Chondrocyte (in vitro differentiated cells): ENCODE data around the gene BTBD16. TPM values are rescaled to one million over a fixed set of nuclear protein-coding genes. Genes with fewer than 3 reads are reported as not detected.
A peak's percentile ranks its signal among the peaks of the same experiment; 100 is the strongest.

Source experiments
- DNase-seq: peaks from one replicate; pipeline ENCODE4 v3.0.0; 2021; ENCODE audit warnings: mixed read lengths, low spot score
- H3K27ac Mint-ChIP-seq: one replicate; pipeline ENCODE4 v1.8.0; 2021; ENCODE audit warnings: mild to moderate bottlenecking, moderate library complexity, mixed read lengths; ENCODE audit not compliant: unreplicated experiment
- H3K27me3 Mint-ChIP-seq: 2 replicates; pipeline ENCODE4 v1.8.0; 2021; ENCODE audit warnings: low read depth, mixed read lengths
- H3K36me3 Mint-ChIP-seq: 2 replicates; pipeline ENCODE4 v1.8.0; 2021; ENCODE audit warnings: low read depth, mixed read lengths
- H3K4me1 Mint-ChIP-seq: 2 replicates; pipeline ENCODE4 v1.8.0; 2021; ENCODE audit warnings: low read depth, mild to moderate bottlenecking, mixed read lengths
- H3K4me3 Mint-ChIP-seq: one replicate; pipeline ENCODE4 v1.8.0; 2021; ENCODE audit warnings: mild to moderate bottlenecking, moderate library complexity, mixed read lengths; ENCODE audit not compliant: unreplicated experiment
- H3K9me3 Mint-ChIP-seq: 2 replicates; pipeline ENCODE4 v1.8.0; 2021; ENCODE audit warnings: low read depth, mixed read lengths
- total RNA-seq: library from RNA; stranded (reverse); gene quantifications from 3 replicates; pipeline ENCODE4 v1.2.1, GENCODE V29; 2021
- TF ChIP-seq, protein P1 (sequence below): fragments of 200-600 bp; sonication (generic); IDR thresholded peaks from 2 replicates; pipeline ENCODE4 v1.5.0; 2021; ENCODE audit warnings: antibody characterized with exemption, mild to moderate bottlenecking, moderate library complexity

BTBD16 gene
- total RNA-seq, 1 donor from 2014 or later, result 0.10 TPM

DNA sequence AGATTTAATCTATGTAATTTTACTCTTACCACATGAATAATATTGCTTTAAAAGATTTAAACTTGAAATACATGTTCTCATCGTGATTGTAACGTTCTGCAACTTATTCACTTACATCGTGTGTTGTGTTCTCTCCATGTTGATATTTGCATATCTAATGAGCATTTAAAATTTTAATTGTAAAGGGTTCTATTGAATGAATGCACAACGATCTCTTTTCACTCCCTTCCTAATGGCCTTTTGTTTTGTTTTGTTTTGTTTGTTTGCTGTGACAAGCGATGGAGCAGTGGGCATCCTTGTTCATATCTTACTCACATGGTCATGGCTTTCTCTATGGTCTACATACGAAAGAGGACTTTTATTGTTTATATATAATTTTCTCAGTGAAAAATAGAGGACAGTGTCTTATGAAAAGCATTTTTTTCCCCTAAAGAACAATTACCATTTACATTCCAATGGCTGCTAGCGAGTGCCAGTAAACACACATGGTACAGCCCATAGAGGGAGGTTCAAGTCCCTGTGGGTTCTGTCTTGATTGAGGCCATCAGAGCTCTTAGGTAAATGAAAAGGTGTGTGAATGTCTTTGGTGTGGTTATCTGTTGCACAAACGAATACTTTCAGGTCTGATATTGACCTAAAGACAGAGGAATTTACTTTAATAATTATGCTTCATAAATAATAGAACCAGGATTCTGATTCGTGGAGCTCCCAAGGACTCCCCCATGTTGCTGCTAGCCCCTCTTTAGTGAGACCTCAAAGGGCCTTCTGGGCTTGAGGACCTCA, 32.4 kb downstream of the BTBD16 start:
- DNase-seq, result no peak
- TF ChIP-seq, protein P1, sequence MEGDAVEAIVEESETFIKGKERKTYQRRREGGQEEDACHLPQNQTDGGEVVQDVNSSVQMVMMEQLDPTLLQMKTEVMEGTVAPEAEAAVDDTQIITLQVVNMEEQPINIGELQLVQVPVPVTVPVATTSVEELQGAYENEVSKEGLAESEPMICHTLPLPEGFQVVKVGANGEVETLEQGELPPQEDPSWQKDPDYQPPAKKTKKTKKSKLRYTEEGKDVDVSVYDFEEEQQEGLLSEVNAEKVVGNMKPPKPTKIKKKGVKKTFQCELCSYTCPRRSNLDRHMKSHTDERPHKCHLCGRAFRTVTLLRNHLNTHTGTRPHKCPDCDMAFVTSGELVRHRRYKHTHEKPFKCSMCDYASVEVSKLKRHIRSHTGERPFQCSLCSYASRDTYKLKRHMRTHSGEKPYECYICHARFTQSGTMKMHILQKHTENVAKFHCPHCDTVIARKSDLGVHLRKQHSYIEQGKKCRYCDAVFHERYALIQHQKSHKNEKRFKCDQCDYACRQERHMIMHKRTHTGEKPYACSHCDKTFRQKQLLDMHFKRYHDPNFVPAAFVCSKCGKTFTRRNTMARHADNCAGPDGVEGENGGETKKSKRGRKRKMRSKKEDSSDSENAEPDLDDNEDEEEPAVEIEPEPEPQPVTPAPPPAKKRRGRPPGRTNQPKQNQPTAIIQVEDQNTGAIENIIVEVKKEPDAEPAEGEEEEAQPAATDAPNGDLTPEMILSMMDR, result no peak
- Mint-ChIP-seq H3K9me3 (peaks cover 8% of the 10 kb centered on the region), H3K4me3 (no peak overlapping the region), H3K36me3 (peaks cover 1% of the 10 kb centered on the region), H3K27me3 (no peaks in the 10 kb centered on the region), H3K27ac (no peak overlapping the region), H3K4me1 (peaks cover 59% of the 10 kb centered on the region)

DNA sequence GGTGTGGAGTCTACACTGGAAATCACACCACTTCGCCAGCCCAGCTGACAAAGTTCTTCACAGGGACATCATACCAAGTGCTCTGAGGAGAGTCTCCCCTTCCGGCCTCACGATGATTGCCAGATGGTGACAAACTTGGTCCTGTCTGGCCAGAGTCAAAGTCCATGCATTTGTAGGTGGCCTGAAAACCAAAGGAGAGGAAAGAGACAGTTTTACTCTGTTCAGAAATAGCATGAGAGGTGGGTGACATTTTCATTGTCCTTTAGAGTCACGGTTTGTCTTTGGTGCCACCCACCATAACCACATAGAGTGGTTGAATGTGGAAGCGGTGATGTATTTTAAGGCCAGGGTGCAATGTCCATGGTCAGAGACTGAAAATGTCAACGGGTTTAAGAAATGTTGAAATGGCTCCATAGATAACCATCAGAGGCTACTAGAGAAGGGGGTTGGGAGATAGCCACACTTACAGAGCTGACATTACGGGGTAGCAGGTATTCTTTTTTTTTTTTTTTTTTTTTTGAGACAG, 33.0 kb downstream of the BTBD16 start:
- H3K9me3 Mint-ChIP-seq, result peaks cover 8% of the 10 kb centered on the region
- DNase-seq, result no peak
- H3K36me3 Mint-ChIP-seq, result peaks cover 1% of the 10 kb centered on the region
- no peak overlapping the region for H3K27ac Mint-ChIP-seq
- no peaks in the 10 kb centered on the region for H3K27me3 Mint-ChIP-seq
- TF ChIP-seq, protein P1, result no peak
- H3K4me1 Mint-ChIP-seq, result peaks cover 59% of the 10 kb centered on the region
- no peak overlapping the region for H3K4me3 Mint-ChIP-seq

DNA sequence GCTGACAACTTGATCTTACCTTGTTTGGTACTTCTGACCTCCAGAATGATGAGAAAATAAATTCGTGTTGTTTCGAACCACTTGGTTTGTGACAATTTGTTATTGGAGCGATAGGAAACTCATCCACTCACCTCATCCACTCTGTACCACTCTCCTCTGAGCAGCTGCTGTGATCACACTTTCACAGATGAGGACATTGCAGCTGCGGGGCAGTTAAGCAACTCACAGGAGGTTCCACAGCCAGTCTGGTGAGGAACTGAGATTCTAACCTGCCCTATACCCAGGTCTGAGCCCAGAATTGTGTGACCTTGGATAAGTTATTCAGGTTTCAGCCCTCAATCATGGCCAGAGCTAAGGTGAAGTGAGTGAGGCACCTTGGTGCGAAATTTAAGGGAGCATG, 35.2 kb downstream of the BTBD16 start:
- TF ChIP-seq, protein P1, result no peak
- H3K27me3 Mint-ChIP-seq, result no peaks in the 10 kb centered on the region
- peaks cover 1% of the 10 kb centered on the region for H3K36me3 Mint-ChIP-seq
- H3K4me1 Mint-ChIP-seq, result peaks cover 63% of the 10 kb centered on the region
- peaks cover 8% of the 10 kb centered on the region for H3K9me3 Mint-ChIP-seq
- no peak overlapping the region for H3K4me3 Mint-ChIP-seq
- peak overlapping the region; percentile 6 for H3K27ac Mint-ChIP-seq
- DNase-seq, result no peak

DNA sequence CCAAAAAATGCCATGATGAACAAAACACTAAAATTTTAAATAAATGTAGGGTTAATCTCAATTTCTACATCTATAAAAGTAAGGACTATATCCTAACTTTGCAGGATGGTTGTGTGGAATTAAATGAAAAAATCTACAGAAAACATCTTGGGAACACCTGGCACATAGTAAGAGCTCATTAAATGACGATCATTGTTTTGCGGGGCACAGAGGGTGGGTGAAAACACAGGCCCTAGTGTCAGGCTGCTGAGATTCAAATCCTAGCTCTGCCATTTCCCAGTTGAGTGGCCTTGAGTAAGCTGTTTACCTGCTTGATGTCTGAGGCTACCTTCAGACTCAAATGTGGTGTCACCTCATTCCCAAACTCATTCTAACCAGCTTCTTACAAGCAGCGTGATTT, 35.6 kb downstream of the BTBD16 start:
- no peak for DNase-seq
- peak overlapping the region; percentile 96 for H3K27ac Mint-ChIP-seq
- no peaks in the 10 kb centered on the region for H3K27me3 Mint-ChIP-seq

DNA sequence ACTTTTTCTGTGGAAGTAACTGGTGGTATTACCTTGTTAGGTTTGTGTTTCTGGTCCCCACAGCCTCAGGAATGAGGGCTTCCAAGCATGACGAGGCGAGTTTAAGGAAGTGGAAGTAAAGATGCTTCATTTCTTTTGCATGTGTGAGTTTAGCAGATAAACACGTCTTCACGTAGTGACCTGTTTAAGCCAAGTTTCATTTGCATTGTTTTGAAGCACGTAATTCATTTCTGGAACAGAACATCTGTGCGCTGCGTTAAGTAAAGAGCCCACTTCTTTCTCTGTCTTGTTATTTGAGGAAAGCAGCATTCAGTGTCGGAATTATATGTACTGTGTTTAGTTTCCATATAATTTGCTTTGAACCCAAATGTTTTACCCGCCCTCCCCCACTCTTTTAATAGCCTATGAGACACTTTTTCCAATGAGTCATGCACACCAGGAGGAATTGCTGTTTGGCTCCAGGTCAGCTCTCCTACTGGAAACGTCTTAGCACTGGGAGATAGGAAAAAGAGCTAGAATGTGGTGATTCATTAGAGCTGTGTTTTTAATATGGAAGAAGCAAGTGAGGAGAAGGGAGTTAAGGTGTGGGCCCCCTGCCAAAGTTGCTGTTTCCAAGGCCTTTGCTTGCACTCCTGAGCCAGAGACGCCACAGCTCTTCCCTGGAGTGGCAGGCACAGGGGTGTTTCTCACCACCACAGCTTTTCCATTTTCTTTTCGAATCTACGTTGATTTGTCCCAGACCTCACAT, 36.7 kb downstream of the BTBD16 start:
- peaks cover 1% of the 10 kb centered on the region for H3K36me3 Mint-ChIP-seq
- TF ChIP-seq, protein P1, result no peak
- no peak for DNase-seq
- peaks cover 8% of the 10 kb centered on the region for H3K9me3 Mint-ChIP-seq
- H3K4me1 Mint-ChIP-seq, result peaks cover 55% of the 10 kb centered on the region
- H3K27me3 Mint-ChIP-seq, result no peaks in the 10 kb centered on the region
- H3K27ac Mint-ChIP-seq, result peak overlapping the region; percentile 96
- H3K4me3 Mint-ChIP-seq, result peak overlapping the region; percentile 52

More for the DNA sequence above, 35.6 kb downstream of the BTBD16 start:
- H3K36me3 Mint-ChIP-seq, result peaks cover 1% of the 10 kb centered on the region
- TF ChIP-seq, protein P1, result no peak
- H3K4me3 Mint-ChIP-seq, result no peak overlapping the region
- H3K4me1 Mint-ChIP-seq, result peaks cover 63% of the 10 kb centered on the region
- peaks cover 8% of the 10 kb centered on the region for H3K9me3 Mint-ChIP-seq
